Endothelial cell of umbilical vein (primary cell): ENCODE measurements around the gene TRPT1.

Experiments used
- CTCF ChIP-seq, 2 donors: IDR thresholded peaks; 1 replicate in 1 of 2; 2 replicates in 1 of 2; pipeline ENCODE4 v1.5.1; 2011; ENCODE audit warnings: low read length in 2 of 2, mild to moderate bottlenecking in 2 of 2, moderate library complexity in 2 of 2, control low read depth in 1 of 2, inconsistent platforms in 1 of 2, low read depth in 1 of 2; ENCODE audit not compliant: insufficient read depth in 1 of 2; ENCODE audit errors: extremely low read depth in 1 of 2
- EZH2 ChIP-seq: IDR thresholded peaks from 2 replicates; pipeline ENCODE4 v1.6.1; 2012; ENCODE audit warnings: borderline replicate concordance, low read depth, mild to moderate bottlenecking, moderate library complexity, low read length, inconsistent platforms; ENCODE audit not compliant: severe bottlenecking
- JUN ChIP-seq: IDR thresholded peaks from 2 replicates; pipeline ENCODE4 v1.6.1; 2011; ENCODE audit warnings: borderline replicate concordance, low read depth; ENCODE audit not compliant: insufficient read length, insufficient read depth
- MAX ChIP-seq: IDR thresholded peaks from 2 replicates; pipeline ENCODE4 v1.6.1; 2011; ENCODE audit not compliant: insufficient read depth, insufficient read length
- MYC ChIP-seq: IDR thresholded peaks from one replicate; pipeline ENCODE4 v1.6.1; 2011; ENCODE audit warnings: mild to moderate bottlenecking, low read depth, low read length
- POLR2A ChIP-seq: IDR thresholded peaks from 2 replicates; pipeline ENCODE4 v1.6.1; 2012; ENCODE audit warnings: low read depth, mild to moderate bottlenecking, control low read depth, low read length

- no peak for TF ChIP-seq POLR2A
- TF ChIP-seq CTCF (IDR thresholded peaks at IDR 0.05; ENCODE audit: extremely low read depth in 1 of 2, insufficient read depth in 1 of 2, low read depth in 1 of 2, low read length in 2 of 2), result no peak
- TF ChIP-seq EZH2, result no peak
- no peak for TF ChIP-seq JUN
- TF ChIP-seq MAX, result no peak
- TF ChIP-seq MYC, result no peak
These were observed 41.4 kb upstream of the TRPT1 start for GRCh38 chr11:64267207-64267945.
